KG1 (cell line): ENCODE measurements around the gene JARID2.
"Not testable (repeated sequence)": the region's sequence is repeated elsewhere in the genome, so short reads cannot be mapped to it uniquely, and the experiment has no call there.

Source experiments
- DNase-seq: peaks from one replicate; lab custom pipeline; 2025; lab: John Stamatoyannopoulos, UW

Gene JARID2

DNA sequence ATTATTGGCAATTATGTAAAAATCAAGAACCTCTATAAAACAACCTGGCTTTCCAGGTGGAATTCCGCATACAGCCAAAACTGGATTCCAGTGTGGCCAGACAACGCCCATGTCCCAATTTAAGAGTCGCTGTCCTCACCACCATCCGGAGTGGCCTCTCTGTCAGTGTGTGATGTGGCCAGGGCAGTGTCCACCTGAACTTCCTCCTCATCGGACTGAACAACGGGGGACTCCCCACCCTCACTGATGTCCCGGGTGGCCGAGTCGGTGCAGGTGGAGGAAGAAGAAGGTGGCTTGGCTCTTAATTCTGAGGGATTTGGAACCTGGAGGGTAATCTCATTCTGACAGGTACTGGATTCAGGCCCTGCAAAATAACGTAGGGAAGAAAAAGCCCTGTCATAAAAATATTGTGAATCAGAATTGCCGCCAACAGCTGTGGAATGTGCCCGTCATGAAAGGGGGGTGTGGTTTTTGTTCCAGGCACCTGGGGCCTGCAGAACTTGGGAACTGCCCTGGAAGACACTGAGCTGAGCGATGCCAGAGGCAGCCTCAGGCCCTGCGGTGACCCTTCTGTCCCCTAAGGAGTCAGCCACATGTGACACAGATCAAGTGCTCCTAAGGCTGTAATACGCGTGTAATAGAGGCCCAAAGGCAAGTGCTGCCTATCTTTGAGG is 277.1 kb downstream of the JARID2 start:
- no peak for DNase-seq

- DNase-seq: no peak
Measured at GRCh38 chr6:15523679-15524630, 278.1 kb downstream of the JARID2 start.

- DNase-seq: no peak
Measured at GRCh38 chr6:15524861-15525401, 279.1 kb downstream of the JARID2 start.

DNA sequence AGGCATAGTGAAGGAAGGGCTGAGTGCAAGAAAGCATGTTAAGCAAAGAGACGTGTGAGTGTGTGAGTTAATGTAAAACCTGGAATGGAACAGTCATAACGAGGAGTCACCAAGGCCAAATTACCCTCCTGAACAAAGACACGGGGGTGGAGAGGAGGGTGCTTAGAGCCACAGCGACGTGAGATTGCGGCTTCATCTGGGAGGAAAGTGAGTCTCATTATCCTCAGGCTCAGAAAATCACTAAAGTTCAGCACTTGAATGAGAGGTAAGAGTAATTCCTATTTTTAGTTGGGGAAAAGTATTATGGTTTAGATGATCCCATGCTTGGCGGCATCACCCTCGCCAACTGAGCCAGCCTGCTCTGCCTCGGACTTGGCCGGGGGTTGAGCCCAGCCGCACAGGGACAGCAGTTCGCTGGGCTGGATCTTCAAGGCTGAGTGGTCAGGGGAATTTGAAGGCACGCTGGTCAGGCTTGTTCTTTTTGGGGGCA is 280.4 kb downstream of the JARID2 start:
- no peak for DNase-seq

GRCh38 chr6:15527838-15528617 is 282.2 kb downstream of the JARID2 start:
- DNase-seq: no peak

DNA sequence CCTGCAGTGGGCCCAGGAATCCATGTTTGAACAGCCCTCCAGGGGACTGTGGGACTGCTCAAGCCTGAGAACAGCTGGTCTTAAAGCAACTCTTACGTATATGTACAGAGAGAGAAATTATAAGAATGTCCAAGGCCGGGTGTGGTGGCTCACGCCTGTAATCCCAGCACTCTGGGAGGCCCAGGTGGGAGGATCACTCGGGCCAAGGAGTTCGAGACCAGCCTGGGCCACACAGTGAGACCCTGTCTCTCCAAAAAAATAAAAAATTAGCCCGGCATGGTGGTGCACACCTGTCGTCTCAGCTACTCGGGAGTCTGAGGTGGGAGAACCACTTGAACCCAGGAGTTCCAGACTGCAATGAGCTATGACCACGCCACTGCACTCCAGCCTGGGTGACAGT is 283.0 kb downstream of the JARID2 start:
- no peak for DNase-seq

- DNase-seq: no peak
Measured at GRCh38 chr6:15530411-15530810, 284.5 kb downstream of the JARID2 start.

DNA sequence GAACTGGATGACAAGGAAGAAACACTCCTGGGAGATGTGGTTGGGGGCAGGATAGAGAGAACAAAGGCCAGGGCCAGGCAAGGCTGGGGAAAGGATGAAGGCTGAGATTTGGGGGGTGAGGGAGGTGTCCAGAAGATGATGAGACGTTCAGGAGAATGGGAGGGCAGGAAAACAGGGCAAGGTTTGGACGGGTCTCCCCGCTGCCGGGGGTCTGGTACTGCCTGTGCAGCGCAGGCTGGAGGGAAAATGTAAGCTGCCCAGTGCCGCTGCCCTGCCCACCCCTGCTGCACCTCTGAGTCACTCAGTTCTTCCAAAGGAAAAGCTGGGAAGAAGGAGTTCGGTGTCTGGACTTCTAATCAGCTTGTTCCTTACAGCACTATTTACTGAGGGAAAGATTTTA is 286.1 kb downstream of the JARID2 start:
- DNase-seq: no peak

DNA sequence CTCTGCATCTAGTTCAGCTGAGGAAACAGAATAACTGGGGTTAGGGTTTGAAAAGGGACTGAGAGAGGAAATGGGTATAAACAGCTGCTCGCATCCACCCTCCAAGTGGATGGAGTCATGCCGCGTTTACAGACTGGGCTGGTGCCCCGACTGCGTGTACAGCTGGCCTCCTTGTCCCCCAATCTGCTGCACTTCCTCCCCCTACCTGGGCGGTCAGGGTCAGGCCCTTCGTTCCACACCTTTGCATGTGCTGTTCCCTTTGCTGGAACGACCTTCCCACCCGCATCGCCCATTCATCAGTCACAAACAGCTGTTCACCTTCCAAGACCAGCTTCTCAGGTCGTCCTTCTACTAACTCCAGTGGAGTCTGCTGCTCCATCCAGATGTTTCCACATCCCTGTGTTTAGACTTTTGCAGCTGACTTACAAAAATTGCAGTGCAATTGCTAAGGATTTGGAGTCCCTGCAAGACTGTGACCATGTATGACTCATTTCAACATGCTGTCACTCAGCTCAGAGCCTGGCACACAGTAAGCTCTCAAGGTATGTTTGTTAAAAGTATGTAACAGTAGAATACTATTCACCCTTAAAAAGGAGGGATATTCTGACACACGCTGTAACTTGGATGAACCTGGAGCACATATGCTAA is 287.6 kb downstream of the JARID2 start:
- no peak for DNase-seq

- DNase-seq: no peak
Measured at GRCh38 chr6:15534974-15535373, 289.1 kb downstream of the JARID2 start.

GRCh38 chr6:15535495-15536197 is 289.8 kb downstream of the JARID2 start:
- no peak for DNase-seq

DNA sequence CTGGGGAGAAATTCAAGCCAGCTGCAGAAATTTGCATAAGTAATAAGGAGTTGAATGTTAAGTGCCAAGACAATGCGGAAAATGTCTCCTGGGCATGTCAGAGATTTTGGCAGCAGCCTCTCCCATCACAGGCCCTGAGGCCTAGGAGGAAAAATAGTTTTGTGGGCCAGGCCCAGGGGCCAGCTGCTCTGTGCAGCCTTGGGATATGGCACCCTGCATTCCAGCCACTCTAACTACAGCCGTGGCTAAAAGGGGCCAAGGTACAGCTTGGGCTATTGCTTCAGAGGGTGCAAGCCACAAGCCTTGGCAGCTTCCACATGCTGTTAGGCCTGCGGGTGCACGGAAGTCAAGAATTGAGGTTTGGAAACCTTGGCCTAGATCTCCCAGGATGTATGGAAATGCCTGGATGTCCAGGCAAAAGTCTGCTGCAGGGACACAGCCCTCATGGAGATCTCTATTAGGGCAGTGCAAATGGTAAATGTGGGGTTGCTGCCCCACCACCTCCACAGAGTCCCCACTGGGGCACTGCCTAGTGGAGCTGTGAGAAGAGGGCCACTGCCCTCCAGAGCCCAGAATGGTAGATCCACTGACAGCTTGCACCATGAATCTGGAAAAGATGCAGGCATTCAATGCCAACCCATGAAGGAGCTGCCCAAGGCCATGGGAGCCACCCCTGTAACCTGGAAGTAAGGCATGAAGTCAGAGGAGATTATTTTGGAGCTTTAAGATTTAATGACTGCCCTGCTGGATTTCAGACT is 290.5 kb downstream of the JARID2 start:
- no peak for DNase-seq

DNA sequence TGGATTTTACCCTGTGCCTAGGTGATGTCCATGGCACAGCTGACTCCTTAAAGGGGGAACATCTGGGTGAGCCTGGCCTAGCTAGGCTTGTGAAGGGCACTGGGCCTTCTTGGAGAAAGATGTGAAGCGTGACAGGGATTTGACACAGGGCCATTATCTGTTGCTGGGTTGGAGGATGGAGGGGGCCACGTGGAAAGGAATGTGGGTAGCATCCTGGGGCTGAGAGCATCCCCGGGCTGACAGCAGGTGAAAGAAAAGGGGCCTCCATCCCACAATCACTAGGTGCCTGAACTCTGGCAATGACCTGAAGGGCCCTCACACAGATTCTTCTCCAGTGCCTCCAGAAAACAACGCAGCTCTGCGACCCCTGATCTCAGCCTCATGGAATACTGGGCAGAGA is 292.2 kb downstream of the JARID2 start:
- no peak for DNase-seq

GRCh38 chr6:15538766-15539495 is 293.1 kb downstream of the JARID2 start:
- DNase-seq: no peak

DNA sequence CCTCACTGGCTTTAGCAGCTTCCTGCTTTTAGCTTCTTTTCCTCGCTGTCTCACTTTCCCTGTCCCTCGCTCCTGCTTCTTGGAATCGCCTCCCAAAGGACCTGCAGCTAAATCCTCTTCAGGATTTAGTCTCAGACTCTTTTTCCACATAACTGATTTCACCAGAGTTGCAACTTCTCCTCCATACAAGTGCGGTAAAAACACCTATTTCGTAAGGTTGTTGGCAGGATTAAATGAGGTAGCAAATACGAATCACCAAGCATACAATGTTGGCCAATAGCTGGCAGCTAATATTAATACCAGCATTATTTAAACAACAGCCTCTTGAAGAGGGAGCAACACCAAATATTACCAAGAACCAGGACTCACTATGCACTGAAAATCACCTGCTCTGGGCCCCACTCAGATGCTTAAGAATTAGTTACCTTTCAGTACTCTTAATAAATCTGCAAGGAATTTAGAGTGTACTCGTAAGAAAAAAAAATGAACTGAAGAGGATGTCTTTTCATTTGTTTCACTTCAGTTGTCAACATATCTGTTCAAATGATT is 293.9 kb downstream of the JARID2 start:
- DNase-seq: no peak

- DNase-seq: not testable (repeated sequence)
Measured at GRCh38 chr6:15543332-15543917, 297.6 kb downstream of the JARID2 start.

DNA sequence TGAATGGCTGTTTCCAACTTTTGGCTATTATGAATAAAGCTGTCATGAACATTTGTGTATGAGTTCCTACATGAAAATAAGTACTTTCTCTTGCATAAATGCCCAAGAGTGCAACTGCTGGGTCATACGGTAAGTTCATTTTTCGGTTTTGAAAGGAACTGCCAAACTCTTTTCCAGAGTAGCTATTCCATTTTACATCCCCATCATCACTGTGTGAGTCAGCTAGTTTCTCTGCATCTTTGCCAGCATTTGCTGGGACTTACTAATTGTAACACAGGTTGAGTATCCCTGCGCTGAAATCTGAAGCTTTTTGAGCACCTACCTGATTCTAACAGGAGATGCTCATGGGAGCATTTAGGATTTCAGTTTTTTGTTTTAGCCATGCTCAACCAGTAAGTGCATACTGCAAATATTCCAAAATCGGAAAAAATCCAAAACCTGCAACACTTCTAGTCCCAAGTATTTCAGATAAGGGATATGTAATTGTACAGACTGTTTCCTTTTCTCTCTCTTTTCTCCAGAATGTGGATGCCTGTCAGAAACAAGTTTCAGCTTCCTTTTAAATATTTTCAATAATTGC is 298.5 kb downstream of the JARID2 start:
- no peak for DNase-seq

GRCh38 chr6:15546591-15546990 is 300.7 kb downstream of the JARID2 start:
- no peak for DNase-seq
